NCI-H774 (cell line): ENCODE data around the gene NPR1.
"Not testable (repeated sequence)": the region's sequence is repeated elsewhere in the genome, so short reads cannot be mapped to it uniquely, and the experiment has no call there.

Experiments used
- DNase-seq: peaks from one replicate; lab custom pipeline; 2025; lab: John Stamatoyannopoulos, UW

Gene NPR1

DNA sequence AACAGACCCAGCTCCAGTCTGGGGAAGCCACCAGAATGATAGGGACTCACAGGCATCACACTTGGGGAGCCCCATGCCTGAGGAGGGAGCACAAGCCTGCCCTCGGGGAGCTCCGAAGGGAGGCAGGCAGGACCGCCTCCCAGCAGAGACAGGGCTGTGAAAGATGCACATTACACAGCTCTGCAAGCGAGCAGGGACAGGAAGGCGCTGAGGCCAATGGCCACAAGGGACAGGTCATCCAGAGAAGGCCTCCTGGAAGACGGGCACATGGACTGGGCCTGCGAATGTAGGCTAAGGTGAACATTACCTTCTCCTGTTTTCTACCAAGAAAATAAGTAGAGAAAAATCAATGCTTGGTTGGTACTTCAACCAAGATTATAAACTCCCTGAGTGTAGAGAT is 4.2 kb downstream of the NPR1 start:
- DNase-seq: no peak

GRCh38 chr1:153683854-153684253 is 5.4 kb downstream of the NPR1 start:
- no peak for DNase-seq

- DNase-seq: no peak
Observed at GRCh38 chr1:153684892-153685291, 6.4 kb downstream of the NPR1 start.

DNA sequence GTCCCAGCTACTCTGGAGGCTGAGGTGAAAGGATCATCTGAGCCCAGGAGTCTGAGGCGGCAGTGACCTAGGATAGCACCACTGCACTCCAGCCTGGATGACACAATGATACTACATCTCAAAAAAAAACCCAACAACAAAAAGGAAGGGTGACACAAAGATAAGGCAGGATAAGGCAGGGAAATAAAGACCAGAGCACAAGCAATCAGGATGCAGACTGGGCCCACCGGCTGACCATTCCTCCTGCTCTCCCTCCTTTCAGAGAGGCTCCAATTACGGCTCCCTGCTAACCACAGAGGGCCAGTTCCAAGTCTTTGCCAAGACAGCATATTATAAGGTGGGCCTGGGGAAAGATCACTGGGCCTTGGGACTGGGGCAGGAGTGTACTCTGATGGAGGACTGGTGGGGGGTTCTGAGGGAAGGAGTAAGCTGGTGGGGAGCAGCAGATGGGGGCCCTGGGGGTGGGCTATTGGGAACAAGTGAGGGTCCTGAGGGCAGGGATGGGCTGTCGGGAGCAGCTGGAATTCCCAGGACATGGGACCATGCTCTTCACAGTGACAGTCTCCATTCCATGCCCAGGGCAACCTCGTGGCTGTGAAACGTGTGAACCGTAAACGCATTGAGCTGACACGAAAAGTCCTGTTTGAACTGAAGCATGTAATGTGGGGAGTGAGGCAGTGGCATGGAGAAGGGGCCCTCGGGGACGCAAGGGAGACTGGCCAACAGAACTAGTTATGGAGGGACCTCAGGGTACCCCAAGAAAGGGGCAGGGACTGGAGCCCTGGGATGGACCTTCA is 7.3 kb downstream of the NPR1 start:
- no peak for DNase-seq

DNA sequence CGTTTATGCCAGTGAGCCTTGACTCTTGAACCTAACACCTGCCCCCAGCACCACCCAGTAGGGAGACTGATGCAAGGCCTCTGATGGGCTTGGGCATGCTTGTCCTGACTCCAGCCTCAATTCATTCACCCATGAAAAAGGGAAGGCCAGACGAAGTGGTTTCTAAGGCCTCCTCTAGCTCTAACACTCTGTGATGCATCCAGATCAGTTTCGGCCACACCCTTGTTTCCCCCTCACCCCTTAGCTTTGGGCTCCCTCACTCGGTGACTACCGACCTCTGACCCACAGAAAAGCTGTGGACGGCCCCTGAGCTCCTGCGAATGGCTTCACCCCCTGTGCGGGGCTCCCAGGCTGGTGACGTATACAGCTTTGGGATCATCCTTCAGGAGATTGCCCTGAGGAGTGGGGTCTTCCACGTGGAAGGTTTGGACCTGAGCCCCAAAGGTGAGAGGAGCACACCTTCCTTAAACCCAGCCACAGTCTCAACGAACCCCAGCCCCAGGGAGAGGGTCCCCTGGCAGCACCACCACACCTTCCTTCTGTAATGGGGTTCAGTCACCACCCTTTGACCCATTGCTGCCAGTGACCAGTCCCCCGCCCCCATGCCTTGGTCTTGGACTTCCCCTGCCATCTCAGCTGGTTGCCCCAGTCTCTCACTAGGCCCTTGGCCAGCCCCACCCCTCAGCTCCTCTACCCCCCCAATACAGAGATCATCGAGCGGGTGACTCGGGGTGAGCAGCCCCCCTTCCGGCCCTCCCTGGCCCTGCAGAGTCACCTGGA is 9.0 kb downstream of the NPR1 start:
- DNase-seq: no peak

DNA sequence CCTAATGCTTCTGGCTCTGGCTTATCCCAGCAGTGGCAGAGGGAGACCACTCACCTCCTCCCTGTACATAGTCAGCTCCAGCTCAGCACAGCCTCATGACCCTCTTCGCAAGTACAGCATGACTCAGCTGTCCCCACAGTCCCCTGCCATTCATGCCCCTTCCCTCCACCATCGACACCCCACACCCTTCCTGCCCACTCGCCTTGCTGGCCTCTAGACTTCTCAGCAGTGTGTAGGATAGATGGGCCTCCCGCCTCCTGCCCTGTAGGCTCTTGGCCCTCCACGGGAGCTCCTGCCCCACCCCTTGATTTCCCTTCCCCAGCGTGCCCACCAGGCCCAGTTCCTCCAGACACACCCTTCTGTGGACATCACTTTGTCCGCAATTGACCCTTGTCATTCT is 9.8 kb downstream of the NPR1 start:
- no peak for DNase-seq

DNA sequence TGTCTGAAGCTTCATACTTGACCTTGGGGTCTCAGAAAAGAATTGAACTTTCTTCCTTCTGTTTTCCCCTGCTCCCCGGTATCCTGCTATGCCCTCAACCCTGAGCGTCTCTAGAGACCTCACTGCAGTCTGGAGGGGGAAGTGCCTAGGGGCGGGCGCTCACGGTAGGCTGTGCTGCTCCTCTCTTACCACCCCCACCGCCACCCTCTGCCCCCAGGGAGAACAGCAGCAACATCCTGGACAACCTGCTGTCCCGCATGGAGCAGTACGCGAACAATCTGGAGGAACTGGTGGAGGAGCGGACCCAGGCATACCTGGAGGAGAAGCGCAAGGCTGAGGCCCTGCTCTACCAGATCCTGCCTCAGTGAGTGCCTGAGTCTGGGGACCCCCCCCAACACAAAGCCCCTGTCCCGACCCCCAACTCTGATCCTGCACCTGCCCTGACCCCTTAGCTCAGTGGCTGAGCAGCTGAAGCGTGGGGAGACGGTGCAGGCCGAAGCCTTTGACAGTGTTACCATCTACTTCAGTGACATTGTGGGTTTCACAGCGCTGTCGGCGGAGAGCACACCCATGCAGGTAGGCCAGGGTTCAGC is 10.3 kb downstream of the NPR1 start:
- no peak for DNase-seq

GRCh38 chr1:153693466-153693865 is 15.0 kb downstream of the NPR1 start:
- DNase-seq: no peak

GRCh38 chr1:153696741-153697140 is 18.3 kb downstream of the NPR1 start:
- DNase-seq: no peak

DNA sequence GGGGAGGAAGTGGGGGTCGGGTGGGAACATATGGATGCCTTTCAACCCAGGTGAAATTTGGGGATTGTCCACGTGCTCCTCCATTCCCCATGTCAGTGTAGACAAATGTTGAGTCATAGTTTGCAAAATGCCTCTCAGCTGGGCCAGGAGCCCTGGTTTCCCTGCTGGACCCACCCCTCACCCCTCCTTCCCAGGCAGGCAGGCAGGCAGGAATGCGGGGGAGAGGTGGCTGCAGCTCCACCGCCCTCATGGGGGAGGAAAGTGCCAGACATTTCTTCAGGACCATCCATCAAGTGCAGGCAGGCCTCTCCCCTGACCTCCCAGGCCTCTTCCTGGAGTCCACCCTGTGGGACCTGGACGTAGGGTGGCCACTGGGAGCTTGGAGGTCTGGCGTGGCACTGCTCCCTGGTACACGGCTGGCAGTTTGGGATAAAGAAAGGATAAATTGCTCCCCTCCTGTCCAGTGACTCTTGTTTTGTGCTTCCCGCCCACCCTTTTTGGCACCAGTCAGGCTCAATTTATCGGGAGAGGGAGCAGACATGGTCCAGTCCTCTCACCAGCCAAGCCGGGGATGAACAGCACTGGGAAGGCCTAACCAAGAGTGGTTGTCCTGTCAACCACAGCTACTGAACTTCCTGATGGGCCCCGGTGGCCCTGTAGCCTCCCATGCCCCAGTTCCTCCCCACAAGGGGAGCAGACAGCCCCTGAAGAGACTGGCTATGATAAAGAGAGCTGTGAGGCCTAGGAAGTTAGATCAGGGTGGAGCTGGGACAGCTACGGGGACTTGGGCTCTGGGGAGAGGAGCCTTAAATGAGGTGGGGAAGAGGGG is 18.9 kb downstream of the NPR1 start:
- DNase-seq: no peak

- no peak for DNase-seq
Observed at GRCh38 chr1:153698020-153698922, 19.8 kb downstream of the NPR1 start.

- DNase-seq: no peak
Observed at GRCh38 chr1:153698923-153699714, 20.6 kb downstream of the NPR1 start.

- no peak for DNase-seq
Observed at GRCh38 chr1:153699768-153700167, 21.3 kb downstream of the NPR1 start.

GRCh38 chr1:153705484-153705883 is 27.0 kb downstream of the NPR1 start:
- DNase-seq: no peak

DNA sequence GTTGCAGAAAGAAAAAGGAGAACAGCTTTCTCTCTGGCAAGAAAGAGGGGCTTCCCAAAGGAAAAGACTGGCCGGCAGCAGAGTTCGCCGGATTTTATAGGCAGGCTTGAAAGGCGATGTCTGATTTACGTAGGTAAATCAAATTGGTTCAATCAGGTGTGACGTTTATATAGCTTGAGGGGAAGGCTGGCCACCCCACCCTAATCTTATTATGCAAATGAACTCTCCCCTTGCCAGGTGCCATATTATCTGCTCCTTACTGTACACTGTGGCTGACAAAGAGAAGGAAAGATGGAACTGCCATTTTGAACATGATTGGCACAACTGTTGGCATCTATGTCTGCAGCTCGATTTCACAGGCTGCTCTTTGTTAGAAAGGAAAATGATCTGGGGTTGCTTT is 32.5 kb downstream of the NPR1 start:
- DNase-seq: no peak

- DNase-seq: not testable (repeated sequence)
Observed at GRCh38 chr1:153716211-153716610, 37.7 kb downstream of the NPR1 start.

- no peak for DNase-seq
Observed at GRCh38 chr1:153717330-153717729, 38.8 kb downstream of the NPR1 start.

GRCh38 chr1:153723687-153724086 is 45.2 kb downstream of the NPR1 start:
- no peak for DNase-seq

- DNase-seq: not testable (repeated sequence)
Observed at GRCh38 chr1:153724634-153725033, 46.1 kb downstream of the NPR1 start.
